ENCODE results near the gene TSN.

The TSN gene

GRCh38 chr2:121776885-121777698, 21.6 kb downstream of the TSN start:
- no peak overlapping the region for H3K27ac ChIP-seq
- no peak for TF ChIP-seq CTCF (conservative IDR thresholded peaks at IDR 0.05)

- TF ChIP-seq CTCF (conservative IDR thresholded peaks at IDR 0.05), result no peak
- H3K27ac ChIP-seq, result no peak overlapping the region
Measured at GRCh38 chr2:121777699-121778058, 22.2 kb downstream of the TSN start.

- H3K27ac ChIP-seq, result no peak overlapping the region
- no peak for TF ChIP-seq CTCF (conservative IDR thresholded peaks at IDR 0.05)
Measured at GRCh38 chr2:121778741-121779487, 23.5 kb downstream of the TSN start.

- no peak for TF ChIP-seq CTCF (conservative IDR thresholded peaks at IDR 0.05)
- H3K27ac ChIP-seq, result no peak overlapping the region
Measured at GRCh38 chr2:121783180-121783579, 27.7 kb downstream of the TSN start.

- H3K27ac ChIP-seq, result no peak overlapping the region
- TF ChIP-seq CTCF (conservative IDR thresholded peaks at IDR 0.05), result no peak
Measured at GRCh38 chr2:121788685-121789084, 33.2 kb downstream of the TSN start.

GRCh38 chr2:121790276-121790956, 35.0 kb downstream of the TSN start:
- H3K27ac ChIP-seq, result no peak overlapping the region
- TF ChIP-seq CTCF (conservative IDR thresholded peaks at IDR 0.05), result no peak

- H3K27ac ChIP-seq, result no peak overlapping the region
- no peak for TF ChIP-seq CTCF (conservative IDR thresholded peaks at IDR 0.05)
Measured at GRCh38 chr2:121791290-121791689, 35.8 kb downstream of the TSN start.

Data from VCaP (cell line).